SHP77 treated with DMSO at 0.1 percent for 48 hours (cell line): ENCODE data around the gene NEMF.
A peak's percentile ranks its signal among the peaks of the same experiment; 100 is the strongest.
"Not testable (repeated sequence)": the region's sequence is repeated elsewhere in the genome, so short reads cannot be mapped to it uniquely, and the experiment has no call there.

Source experiments
- DNase-seq: peaks from one replicate; lab custom pipeline; 2025; lab: John Stamatoyannopoulos, UW

The NEMF gene

DNA sequence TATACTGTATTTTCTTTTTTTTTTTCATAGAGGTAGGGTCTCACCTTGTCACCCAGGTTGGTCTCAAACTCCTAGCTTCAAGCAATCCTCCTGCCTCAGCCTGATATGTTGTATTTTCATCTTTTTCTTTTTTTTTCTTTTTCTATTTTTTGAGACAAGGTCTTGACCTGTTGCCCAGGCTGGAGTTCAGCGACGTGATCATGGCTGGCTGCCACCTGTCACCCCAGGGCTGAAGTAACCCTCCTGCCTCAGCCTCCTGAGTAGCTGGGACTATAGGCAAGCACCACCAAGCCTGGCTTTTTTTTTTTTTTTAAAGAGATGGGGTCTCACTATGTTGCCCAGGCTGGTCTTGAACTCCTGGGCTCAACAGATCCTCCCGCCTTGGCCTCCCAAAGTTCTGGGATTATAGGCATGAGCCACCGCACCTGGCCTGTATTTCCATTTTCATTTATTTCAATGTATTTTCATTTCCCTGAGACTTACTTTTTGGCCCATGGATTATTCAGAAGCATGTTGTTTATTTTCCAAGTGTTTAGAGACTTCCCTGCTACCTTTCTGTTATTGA is 24.1 kb upstream of the NEMF start:
- no peak for DNase-seq

DNA sequence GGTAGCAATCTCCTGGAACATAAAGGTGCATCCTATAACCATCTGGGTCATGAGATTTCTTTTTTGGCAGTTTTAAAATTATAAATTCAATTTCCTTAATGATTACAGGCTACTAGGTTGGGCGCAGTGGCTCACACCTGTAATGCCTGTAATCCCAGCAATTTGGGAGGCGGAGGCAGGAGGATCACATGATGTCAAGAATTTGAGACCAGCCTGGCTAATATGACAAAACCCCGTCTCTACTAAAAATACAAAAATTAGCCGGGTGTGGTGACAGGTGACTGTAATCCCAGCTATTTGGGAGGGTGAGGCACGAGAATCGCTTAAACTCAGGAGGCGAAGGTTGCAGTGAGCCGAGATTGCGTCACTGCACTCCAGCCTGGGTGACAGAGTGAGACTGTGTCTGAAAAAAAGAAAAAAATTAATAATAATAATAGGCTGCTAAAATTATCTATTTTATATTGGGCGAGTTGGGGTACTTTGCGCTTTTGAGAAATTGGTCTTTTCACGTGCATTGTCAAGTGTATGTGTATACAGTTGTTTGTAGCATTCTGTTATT is 23.1 kb upstream of the NEMF start:
- no peak for DNase-seq

GRCh38 chr14:49873548-49873947 is 21.0 kb upstream of the NEMF start:
- DNase-seq = not testable (repeated sequence)

DNA sequence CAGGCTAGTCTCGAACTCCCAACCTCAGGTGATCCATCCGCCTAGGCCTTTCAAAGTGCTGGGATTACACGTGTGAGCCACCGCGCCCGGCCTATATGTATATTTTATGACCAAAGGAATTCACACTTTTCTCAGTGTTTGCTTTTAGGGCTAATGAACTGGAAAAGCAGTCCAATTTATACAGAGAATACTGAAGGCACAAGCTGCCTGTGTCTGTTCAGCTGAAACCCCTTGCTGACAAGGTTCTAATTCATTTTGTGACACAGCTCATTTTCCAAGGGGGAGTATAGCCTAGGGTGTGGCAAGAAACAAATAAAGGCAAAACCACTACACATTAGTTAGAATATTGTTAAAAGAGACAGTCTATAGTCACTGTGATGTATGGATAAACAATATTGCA is 18.3 kb upstream of the NEMF start:
- no peak for DNase-seq

- DNase-seq = no peak
Measured at GRCh38 chr14:49868720-49869114, 16.1 kb upstream of the NEMF start.

DNA sequence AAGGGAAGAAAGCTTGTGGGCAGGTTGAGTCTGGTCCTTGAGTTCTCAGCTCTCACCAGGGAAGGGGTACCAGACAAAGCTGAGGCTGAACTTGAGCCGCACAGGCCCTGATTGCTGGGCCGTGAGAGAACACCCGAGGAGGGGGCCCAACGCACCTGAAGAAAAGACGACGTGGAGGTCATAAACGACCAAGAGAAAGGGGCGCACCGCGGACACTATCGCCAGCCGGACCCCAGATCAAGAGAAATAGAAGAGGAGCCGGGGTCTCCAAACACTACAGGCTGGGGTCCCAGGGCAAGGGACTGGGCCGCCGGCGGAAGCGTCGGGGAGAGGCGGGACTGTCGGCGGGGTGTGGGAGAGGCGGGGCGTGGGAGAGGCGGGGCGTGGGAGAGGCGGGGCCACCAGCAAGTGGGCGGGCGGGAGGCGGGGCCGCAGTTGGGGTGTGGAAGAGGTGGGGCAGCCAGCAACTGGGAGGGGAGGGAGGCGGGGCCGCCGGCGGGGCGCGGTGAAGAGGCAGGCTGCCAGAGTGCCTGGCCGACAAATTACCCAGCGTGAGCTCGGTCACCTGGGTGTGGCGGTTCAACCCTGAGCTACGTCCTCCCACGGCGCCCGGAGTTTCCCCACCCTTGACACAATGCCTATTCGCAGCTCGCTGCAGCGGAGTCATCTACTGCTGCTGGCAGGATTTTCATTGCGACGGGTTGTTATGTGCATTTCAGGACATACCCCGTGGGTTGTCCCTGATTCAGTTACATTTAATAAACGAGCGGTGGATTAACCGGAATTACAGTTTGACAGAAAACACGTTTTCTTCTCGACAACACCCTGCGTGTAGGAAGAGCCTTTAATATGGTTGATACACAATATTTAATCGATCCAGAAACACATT is 15.5 kb upstream of the NEMF start:
- peak; percentile 93 for DNase-seq

DNA sequence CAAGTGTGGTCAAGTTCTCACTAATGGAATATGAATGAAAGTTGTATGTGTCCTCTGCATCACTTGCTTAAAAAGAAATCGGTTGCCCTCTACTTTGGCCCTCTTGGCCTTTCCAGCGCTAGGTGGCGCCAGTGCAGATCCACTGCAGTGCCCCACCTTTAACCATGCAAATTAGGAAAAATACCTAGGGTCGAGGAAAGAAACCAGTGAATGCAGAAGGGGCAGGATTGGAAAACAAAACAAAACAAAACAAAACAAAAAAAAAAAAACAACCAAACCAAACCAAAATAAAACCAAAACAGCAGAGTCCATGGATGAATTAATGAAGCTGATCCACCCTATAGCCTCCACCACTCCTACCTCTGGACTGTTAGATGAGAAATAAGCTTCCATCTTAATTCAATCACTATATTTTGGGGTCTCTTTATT is 12.9 kb upstream of the NEMF start:
- DNase-seq = peak; percentile 52

GRCh38 chr14:49863487-49864281 is 11.1 kb upstream of the NEMF start:
- no peak for DNase-seq

DNA sequence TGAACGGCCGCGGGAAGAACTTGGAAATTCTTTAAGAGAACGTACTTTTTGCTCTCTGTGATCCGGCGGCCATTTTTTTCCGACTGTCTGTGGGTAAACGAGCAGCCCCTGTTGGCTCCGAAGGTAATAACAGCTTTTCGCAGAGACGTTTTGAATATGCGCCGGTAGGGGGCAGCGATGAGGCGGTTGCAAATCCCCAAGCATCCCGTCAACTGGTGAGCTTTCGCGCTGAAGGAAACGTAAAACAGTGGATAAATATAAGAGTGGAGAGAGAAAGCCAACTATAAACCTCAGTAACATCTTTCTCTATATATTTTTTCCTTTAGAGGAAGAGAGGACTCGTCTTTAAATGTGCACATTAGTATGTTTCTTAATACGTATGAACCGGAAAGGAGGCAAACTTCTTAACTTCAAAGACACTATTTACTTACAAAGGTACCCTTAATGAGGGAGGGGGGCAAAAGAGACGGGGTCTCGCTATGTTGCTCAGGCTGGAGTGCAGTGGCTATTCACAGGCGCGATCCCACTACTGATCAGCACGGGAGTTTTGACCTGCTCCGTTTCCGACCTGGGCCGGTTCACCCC is 9.6 kb upstream of the NEMF start:
- peak; percentile 68 for DNase-seq

GRCh38 chr14:49861699-49862088 is 9.1 kb upstream of the NEMF start:
- DNase-seq = peak; percentile 74

DNA sequence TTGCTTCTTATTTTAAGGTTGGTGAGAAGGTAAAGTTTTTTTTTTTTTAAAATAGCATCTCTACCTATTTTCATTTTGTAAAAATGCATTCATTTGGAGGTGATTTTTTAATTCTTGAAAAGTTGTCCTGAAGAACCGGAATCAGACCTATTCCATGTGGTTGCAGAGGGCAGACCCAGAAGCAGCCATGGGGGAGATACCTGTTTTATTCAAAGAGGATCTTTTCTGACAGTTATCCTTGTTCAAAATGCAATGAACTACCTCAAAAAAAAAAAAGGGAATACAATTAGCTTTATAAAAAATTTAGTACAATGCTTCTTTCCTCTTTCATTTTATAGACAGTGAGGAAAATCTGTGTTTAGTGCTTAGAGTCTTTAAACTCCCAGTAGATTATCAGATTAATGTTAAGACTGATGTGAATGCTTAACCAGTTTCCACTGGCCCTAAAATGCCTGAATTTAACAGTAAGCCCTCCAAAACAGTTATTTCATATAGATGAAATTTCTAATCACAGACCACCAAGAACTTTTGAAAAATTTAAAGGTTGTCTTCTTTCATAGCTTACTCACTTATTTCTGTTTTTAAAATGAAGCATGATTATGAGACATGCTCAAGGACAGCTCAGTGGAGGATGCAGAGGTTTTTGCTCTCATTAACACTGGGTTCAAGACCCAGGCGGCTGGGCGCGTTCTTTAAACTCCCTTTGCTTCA is 8.6 kb upstream of the NEMF start:
- no peak for DNase-seq

GRCh38 chr14:49858383-49858782 is 5.8 kb upstream of the NEMF start:
- no peak for DNase-seq

DNA sequence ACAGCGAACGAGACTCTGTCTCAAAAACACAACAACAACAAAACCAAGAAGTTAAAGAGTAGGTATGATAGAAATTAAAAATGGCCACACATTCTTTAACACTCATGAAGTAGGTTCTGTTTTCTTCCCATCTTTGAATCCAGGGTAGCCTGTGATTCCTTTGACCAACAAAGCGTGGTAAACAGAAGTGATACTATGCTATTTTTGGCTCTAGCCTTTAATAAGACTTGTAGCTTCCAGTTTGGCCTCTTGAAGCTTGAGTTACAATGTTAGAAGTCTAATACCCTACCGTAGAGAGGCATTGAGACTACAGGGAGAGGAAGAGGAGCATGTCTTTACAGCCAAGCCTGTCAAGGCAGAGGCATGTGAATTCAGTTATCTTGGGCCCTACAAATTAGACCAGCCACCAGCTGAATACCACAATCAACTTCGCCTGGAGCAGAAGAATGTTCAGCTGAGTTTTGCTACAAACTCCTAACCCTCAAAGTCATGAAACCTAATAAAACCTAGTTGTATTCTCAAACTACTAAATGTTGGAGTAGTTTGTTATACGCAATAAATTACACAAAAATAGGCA is 4.9 kb upstream of the NEMF start:
- no peak for DNase-seq

DNA sequence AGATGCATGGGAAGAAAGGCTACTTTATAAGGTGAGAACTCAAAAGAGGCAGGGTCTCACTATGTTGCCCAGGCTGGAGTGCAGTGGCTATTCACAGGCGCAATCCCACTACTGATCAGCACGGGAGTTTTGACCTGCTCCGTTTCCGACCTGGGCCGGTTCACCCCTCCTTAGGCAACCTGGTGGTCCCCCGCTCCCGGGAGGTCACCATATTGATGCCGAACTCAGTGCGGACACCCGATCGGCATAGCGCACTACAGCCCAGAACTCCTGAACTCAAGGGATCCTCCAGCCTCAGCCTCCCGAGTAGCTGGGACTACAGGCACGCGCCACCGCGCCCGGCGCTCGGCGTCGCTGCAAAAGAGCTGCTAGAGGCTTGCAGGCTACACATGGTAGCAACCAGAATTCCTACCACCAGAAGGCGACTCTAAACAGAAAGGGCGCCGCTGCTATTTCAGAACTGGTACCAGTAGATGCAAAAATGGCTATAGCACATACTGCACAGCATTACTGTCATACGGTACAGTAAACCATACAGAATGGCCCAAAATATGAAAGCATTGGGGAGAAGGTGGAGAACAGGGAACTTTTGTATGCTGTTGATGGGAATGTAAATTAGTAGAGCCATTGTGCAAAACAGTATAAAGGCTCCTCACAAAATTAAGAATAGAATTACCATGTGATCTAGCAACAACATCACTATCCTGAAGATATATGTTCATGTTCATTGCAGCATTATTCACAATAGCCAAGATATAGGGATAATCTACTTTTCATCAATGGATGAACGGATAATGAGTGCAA is 1.2 kb upstream of the NEMF start:
- DNase-seq = peak; percentile 83

GRCh38 chr14:49853158-49853477 is 530 bp upstream of the NEMF start:
- no peak for DNase-seq

GRCh38 chr14:49851813-49852212 is 775 bp downstream of the NEMF start:
- DNase-seq = no peak

DNA sequence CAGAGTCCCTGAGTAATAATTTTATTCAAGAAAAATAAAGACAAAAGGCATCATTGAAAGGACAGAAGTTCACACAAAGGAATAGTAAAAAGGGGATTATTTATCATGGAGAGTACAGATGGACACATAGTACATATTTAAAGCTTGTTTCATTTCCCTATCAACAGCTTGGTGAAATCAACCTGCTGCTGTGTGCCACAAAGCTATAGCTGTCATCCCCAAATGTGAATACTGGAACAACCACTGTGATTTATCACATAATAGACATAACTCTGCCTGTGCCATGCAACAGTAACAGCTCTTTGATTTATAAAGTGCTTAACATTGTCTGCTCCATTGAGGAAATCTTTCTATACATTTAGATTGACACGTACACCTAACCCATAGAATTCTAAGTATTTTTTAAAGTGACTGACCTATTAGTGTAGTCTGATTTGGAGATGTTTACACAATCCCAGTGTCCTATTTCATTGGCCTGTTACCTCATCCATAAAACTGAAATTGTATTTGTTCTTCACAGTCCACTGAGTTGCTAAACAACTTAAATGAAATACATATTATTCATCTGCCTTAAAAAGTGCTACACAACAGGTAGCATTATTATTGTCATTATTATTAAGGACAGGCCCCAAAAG is 3.3 kb downstream of the NEMF start:
- DNase-seq = no peak

- DNase-seq = no peak
Measured at GRCh38 chr14:49828640-49829039, 23.9 kb downstream of the NEMF start.

DNA sequence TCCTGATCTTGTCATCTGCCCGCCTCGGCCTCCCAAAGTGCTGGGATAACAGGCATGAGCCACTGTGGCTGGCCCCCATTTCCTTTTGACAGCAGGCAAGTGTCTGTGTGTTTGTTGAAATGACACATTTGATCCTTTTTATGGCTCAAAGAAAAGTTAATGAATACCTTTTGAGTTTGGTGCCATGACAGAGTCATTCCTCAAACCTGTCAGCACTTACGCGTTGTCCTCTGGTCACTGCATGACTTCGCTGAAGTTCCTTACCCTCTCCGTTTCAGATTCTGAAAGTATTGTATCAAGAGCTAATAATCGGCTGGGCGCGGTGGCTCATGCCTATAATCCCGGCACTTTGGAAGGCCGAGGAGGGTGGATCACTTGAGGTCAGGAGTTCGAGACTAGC is 32.4 kb downstream of the NEMF start:
- no peak for DNase-seq

DNA sequence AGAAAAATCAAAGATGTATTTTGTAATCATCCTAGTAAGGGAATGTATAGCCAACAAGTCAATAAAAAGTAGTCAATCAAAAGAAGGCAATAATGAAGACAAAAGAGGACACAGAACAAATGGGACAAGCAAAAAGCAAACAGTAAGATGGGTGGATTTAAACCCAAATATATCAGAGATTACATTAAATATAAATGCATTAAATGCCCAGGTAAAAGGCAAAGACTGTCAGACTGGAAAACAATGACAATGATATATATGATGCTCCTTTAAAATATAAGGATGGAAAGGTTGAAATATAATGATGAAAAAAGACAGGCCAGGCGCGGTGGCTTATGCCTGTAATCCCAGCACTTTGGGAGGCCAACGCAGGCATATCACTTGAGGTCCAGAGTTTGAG is 35.7 kb downstream of the NEMF start:
- no peak for DNase-seq
